GM12872 (cell line): ENCODE results near the gene CC2D2A.

Experiments
- CTCF ChIP-seq: IDR thresholded peaks from 3 replicates; pipeline ENCODE4 v1.5.1; 2011; ENCODE audit warnings: low read depth, mild to moderate bottlenecking, low read length, moderate library complexity; ENCODE audit not compliant: insufficient read depth

CC2D2A gene

GRCh38 chr4:15488136-15488535 lies 18.5 kb downstream of the CC2D2A start:
- no peak for TF ChIP-seq CTCF

GRCh38 chr4:15488658-15489470 lies 19.2 kb downstream of the CC2D2A start:
- TF ChIP-seq CTCF = no peak

GRCh38 chr4:15489551-15489950 lies 19.9 kb downstream of the CC2D2A start:
- no peak for TF ChIP-seq CTCF

- no peak for TF ChIP-seq CTCF
Observed at GRCh38 chr4:15493411-15493810, 23.7 kb downstream of the CC2D2A start.

- no peak for TF ChIP-seq CTCF
Observed at GRCh38 chr4:15495621-15496020, 25.9 kb downstream of the CC2D2A start.

- no peak for TF ChIP-seq CTCF
Observed at GRCh38 chr4:15498356-15498755, 28.7 kb downstream of the CC2D2A start.

- TF ChIP-seq CTCF = no peak
Observed at GRCh38 chr4:15500701-15501100, 31.0 kb downstream of the CC2D2A start.
